Activated T-cell treated with anti-CD3 and anti-CD28 coated beads for 48 hours (primary cell): ENCODE data around the gene PAPPA2.
"Not testable (repeated sequence)": the region's sequence is repeated elsewhere in the genome, so short reads cannot be mapped to it uniquely, and the experiment has no call there.

Experiments used
- DNase-seq: peaks from one replicate; pipeline ENCODE4 v3.0.0-alpha.2; 2020; ENCODE audit warnings: low read depth

The PAPPA2 gene

DNA sequence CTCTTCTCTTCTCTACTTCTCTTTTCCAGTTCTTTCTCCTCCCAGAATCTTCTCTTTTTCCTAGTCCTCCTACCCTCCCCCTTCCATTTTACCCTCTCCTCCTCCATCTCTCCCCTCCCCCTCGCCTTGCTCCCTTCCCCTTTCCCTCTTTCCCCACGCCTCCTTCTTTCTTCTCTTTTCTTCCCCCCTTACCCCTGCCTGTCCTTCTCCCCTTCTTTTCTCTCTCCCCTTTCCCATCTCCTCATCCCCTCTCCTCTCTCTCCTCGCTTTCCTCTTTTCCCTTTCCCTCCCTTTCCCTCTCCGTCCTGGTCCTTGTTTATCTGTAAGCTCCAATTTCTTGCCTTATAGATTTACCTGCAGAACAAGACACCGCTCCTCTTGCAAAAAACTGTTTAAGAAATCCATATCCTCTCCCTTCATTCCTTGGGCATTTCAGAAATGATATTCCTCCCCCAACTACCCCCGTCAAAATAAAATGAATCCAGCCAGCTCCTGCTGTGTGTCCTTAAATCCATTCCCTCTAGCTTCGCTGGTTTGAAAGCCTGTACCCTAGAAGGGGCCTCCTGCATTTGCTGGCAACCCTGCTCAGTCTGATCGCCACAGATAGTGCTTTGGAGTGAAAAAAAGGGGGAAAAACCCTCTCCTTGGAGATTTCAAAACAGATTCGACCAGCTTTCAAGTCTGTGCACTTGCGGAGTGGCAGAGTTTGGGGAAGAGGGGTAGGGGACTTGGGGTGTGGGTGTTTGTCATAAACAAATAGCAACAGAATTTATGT is 89.4 kb downstream of the PAPPA2 start:
- DNase-seq = no peak

DNA sequence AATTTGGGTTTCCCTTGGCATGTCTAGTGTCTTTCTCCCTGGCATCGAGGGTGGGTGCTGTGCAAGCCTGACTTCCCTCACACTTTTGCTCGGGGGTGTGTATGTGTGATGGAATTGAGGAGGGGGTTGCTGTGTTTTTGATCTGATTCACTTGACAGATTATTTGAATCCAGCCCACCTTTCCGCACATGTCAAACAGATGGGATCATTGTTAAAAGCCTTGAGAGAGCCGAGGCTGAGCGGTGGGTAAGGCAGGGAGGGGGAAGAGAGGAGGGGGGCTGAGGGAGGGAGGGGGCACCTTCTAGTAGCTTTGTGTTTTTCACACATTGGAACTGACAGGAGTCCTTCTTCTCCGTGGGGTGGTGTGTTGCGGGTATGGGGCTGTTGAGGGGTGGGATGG is 90.0 kb downstream of the PAPPA2 start:
- no peak for DNase-seq

DNA sequence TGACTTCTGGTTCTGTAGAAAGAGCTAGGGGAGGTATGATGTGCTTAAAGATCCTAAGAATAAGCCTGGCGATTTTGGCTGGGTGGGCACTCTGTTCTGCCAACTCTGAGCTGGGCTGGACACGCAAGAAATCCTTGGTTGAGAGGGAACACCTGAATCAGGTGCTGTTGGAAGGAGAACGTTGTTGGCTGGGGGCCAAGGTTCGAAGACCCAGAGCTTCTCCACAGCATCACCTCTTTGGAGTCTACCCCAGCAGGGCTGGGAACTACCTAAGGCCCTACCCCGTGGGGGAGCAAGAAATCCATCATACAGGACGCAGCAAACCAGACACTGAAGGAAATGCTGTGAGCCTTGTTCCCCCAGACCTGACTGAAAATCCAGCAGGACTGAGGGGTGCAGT is 93.3 kb downstream of the PAPPA2 start:
- DNase-seq = no peak

DNA sequence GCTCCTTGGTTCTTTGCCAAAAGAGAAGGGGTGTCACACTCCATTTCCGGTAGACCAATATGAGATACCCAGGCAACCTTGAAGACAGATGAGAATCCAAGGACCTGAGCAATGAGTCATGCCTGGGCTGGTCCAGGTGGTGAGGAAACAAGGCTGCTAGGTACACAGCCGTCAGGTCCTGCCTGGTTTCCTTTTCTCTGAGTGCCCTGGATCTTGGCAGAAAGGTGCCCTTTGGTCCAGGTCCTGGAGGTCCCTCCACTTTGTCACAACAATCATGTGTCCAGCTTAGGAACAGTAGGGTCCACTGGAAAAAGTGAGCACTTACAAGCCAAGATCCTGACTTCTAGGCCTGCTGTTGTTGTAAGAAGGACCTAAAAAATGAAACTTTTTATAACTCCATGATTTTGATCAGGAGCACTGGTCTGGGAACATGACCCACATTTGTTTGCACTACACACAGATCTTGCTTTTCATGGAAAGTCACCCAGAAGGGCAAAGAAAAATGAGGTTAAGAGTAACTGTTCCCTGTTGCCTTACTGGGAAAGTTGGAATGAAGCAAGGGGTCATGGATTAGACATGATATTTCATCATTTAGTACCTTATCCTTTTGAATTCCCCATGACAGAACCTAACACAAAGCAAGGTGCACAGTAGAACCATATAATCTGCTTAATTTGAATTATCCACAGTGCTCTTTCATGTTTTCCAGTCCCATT is 94.7 kb downstream of the PAPPA2 start:
- no peak for DNase-seq

DNA sequence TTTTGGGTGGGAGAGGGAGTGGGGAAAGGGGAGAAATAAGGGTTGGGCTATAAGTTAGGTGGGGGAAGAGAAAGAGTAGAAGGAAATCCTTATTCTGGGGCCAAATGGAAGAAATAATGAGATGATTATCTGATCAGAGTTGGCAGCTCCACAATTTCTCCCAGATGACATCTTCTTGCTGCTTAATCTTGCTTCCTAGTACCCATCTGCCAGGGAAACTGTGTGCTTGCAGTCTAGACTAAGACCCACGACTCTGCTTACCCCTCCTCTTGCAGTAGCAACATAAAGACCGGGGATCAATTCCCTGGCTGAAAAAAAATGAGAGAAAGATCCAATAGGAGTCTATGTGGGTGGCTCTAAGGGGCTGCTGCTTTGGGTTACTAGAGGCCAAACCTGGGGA is 95.6 kb downstream of the PAPPA2 start:
- DNase-seq = no peak

DNA sequence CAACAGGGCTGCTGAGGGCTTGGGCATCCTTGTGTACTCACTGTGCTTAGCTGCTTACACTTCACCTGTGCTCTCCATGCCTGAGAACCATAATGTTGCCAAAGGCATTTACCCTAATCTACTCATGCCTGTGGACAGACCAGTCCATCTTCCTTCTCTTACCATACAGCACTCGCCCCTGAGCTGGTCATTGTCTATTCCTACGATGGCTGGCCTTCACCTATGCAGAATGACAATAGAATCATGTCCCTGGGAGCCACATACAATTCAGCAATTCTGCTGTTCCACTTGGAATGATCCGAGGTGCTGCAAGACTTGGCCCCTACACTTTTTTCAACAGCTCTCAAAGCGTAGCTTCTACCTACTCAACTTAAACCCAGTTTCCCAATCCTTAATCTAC is 96.5 kb downstream of the PAPPA2 start:
- no peak for DNase-seq

DNA sequence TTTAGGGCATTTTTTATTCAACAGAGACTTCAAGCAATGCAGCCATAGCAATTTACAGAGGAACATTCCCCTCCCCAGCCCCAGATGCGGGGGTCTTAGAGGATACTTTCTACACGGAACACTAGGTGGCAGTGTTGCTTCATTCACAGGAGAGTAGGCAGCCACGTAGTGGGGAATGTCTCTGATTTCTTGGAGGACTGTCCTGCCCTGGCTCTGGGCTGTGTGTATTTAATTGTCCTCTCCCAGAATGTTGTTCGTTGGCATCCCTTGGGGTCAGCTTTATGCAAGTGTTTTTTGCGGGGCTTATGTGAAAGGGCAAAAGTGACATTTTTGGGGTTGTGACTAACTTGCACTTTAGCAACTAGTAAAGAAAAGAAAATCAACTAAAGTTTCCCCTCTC is 96.9 kb downstream of the PAPPA2 start:
- DNase-seq = peak; percentile 7

DNA sequence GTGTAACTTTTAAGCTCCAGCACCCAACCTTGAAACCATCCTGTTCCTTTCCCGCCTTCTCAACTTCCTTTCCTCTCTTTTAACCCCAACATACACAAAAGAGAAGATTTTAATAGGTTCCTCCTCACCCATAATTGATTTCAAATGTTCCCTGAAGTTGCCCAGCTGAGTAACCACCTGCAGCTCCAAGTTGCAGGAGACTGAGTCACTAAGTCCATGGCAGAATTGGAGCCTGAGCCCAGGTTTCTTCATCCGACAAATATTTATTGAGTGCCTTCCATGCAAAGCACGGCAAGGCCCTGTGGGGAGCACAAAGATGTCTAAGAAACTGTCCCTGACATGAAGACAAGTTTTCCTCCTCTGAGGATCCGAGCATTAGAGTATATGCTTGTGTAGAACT is 97.7 kb downstream of the PAPPA2 start:
- no peak for DNase-seq

DNA sequence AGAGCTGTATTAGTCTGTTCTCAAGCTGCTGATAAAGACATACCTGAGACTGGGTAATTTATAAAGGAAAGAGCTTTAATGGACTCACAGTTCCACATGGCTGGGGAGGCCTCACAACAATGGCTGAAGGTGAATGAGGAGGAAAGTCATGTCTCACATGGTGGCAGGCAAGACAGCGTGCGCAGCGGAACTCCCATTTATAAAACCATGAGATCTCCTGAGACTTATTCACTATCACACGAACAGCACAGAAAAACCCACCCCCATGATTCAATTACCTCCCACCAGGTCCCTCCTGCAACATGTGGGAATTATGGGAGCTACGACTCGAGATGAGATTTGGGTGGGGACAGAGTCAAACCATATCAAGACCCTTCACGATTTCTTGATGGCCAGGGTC is 98.8 kb downstream of the PAPPA2 start:
- not testable (repeated sequence) for DNase-seq

DNA sequence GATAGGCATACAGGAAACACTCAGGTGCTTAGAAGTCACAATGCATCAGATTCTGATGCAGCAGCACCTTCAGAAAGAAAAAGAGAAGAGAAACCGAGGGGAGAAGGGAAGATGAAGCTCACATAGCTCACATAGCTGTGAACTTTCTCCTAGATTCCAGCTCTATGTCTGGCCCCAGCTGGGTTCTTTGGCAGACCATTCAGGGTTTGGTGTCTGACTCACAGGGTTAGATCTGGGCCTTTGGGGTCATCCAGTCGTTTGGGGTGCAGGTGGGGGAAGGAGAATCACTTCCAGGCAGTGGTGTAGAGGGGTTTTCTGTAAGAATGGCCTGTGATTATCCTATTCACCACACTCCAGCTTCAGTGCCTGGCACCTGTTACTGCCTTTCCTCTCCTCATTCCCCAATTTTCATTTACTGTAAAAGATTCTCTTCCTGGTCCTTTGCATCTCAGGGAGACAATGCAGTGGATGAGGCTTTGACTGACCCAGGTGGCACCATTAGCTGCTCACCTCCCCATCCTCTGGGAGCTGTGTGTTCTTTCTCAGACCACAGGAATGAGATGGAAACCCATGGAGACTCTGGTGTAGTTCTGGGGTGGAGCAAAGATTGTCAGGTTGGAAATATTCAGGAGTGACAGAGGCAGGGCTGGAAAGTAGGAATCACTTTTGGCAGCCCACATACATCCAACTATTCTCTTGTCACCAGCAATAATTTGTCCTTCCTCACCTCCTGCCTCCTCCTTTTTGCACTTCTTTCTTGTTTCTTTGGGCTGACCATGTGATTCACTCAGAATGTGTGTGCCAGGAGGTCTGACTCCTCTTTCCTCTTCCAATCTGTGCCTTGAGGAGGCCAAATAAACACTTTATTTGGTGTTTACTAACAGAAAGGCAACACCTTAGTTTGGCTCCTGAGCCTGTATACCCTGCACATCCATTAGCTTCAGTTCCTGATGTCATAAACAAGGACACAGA is 103.3 kb downstream of the PAPPA2 start:
- no peak for DNase-seq

DNA sequence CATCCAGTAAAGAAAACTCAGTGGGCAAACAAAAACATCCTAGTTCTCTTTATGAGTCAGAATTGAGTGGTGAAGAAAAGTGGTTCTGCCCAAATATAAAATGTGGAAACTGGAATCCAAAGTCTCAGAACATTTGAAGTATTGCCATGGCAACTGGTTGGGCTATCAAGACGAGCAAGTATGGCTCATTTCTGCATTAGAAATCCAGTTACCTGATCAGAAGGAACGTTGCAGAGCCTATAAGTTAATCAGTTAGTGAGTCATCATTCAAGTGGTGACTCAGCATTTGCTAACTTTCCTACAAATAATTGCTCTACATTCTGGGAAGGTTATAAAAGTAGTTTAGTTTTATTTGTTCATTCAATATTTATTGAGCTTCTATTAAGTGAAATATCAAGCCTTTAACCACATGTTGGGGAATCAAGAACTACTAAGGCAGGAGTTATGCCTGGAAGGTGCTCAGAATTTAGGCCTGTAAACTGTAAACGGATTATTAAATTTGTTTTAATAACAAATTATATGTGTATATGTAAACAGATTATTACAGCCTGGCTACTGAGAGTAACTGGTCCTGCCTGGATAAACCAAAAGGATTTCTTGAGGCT is 104.3 kb downstream of the PAPPA2 start:
- DNase-seq = no peak

DNA sequence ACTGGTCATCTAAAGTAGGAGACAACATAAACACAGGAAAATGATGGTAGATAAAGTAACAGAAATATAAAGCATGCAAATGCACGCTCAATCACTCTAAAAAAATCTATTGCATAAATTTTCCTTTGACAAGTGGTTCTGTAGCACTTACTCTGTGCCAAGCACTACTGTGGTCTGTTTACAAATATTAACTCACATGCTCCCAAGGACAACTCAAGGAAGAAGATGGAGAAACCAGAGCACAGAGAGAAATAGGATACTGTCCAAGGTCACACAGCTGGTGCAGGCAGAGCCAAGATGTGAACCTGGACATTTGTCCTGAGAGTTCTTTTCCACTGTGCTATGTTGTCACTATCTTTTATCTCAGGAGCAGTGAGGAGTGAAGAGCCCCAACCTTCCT is 105.2 kb downstream of the PAPPA2 start:
- no peak for DNase-seq

DNA sequence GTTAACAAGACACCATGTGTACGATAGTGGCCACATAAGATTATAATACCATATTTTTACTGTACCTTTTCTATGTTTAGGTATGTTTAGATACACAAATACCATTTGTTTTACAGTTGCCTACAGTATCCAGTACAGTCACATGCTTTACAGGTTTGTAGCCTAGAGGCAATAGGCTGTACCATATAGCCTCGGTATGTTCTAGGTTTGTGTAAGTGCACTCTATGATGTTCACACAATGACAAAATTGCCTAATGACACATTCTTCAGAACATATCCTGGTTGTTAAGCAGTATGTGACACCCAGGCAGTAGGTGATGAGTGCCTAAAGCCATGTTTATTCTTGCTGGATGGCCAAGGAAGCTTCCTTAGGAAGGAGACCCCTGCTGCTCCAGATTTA is 111.8 kb downstream of the PAPPA2 start:
- no peak for DNase-seq

DNA sequence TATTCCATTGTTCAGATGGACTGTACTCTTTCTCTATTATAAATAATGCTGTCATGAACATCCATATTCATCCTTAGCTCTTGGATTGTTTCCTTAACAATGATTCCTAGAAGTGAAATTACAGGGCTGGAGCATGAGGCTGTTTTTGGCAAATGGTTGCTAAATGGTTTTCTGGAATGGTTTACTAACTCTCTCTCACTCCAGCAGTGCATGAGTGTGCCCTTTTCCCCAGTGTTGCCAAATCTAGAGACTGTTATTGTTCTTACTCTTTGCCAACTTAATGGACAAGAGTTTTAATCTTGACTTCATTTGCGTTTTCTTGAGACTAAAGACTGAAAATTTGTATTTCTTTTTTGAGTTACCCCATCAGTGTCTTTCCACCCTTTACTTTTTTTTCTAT is 113.0 kb downstream of the PAPPA2 start:
- DNase-seq = no peak

DNA sequence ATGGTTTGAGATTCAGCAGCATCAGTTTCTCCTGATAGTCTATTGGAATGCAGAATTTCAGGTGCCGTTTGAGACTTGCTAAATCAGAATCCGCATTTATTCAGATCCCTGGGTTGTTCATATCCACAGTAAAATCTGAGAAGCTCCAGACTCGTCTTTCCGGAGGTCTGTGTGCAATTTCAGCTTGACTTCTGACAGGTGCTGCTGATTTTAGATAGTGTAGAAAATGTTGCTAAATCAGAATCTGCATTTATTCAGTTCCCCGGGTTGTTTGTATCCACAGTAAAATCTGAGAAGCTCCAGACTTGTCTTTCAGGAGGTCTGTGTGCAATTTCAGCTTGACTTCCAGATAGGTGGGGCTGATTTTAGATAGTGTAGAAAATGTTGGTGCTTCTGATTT is 113.7 kb downstream of the PAPPA2 start:
- no peak for DNase-seq

DNA sequence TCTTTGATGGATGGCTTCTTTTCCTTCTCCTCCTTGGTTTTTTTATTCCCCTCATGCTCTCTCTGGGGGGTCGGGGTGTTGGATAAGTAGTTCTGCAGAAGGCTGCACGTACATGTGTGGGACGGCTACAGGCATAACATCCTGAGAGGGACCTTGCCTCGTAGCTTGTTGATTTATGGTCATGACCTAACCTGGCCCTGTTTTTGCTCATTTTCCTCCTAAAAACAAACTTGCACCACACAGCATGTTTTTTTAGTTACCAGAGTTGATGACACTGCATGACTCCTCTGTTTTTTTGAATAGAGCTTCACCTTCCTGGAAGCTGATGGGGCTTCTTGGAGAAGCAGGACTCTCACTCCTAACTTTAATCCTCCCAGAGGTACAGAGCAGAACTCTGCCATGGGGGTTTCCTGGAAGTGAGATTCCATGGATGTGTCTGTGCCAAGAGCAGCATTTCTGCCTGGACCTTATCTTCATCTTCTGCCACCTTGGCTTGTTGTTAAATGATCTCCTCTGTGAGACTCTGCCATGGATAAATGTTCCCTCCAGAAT is 114.7 kb downstream of the PAPPA2 start:
- DNase-seq = no peak

DNA sequence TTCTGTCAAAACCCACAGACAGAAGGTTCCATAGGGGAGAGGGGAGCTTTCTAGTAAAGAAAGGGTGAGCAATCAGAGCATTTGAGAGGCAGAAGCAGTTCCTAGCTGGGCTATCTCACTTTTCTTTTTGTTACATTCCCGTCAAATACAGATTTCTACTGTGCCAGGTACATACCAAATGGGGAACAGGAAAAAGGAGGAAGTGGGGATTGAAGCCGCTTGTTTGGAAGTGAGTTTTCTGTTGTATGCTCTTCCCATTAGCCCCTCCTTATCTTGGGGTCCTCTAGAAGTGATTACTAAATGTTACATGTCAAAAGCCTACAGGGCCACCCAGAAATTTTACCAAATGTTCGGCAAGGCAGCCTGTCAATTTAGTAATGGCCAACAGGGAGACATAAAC is 116.1 kb downstream of the PAPPA2 start:
- DNase-seq = no peak

DNA sequence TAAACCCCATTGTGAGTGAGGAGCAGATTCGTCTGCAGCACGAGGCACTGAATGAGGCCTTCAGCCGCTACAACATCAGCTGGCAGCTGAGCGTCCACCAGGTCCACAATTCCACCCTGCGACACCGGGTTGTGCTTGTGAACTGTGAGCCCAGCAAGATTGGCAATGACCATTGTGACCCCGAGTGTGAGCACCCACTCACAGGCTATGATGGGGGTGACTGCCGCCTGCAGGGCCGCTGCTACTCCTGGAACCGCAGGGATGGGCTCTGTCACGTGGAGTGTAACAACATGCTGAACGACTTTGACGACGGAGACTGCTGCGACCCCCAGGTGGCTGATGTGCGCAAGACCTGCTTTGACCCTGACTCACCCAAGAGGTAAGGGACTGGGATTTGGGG is 132.2 kb downstream of the PAPPA2 start:
- no peak for DNase-seq

DNA sequence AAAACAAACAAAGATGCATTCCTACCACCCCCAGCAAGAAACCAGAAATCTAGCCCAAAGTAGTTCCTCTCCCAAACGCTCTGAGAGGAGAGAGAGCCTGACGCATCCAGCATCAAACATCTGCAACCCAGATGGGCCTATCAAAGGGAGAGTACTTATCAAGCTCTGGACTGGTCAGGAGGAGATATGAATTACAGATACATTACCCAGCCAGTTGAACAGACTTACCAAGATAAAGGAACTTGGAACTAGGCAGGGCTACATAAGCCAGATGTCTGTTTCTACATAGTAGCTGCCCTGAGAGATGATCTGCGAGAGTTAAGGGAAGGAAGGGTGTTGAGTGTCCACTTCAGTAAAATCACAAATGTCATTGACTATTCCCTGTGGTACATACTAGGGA is 138.4 kb downstream of the PAPPA2 start:
- DNase-seq = no peak

DNA sequence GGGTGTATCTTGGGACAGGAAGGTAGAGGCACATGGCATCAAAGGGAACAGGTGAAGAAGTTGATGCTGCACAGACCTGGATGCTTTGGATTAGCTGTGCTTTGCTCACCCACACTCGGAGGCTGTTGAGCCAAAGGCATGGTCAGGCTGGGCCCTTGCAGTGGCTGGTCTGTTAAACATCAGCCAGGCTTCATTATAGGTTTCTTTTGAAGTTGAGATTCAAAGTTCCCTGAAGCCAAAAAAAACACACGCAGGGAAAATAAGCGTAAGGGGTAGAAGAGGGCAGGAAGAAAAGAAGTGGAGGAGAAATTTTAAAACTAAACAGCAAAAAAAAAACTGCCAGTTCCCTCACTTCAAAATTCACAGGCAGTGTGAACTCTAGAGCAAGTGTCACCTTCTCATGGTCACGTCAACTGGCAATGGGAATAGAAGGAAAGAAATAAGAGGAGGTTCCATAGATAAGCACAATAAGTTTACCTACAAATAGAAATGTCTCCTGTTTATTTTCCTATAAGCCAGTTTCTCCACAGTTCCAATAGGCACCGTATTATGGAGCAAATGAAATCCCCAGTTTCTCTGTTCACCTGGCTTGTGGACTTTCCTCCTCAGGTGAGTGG is 139.5 kb downstream of the PAPPA2 start:
- no peak for DNase-seq

DNA sequence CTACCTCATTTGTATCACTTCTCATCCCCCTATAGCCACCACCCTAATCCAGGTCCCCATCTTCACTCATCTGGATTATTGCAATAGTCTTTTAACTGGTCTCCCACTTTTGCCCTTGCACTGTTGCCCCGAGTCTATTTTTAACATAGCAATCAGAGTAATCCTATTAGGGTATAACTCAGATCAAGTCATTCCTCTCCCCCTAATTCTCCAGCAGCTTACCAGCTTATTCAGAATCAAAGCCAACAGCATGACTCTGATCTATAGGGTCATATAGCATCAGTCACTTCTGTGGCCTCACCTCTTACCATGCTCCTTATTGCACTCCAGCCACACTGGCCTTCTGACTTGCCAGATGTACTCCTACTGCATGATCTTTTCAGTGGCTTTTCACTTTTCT is 140.7 kb downstream of the PAPPA2 start:
- DNase-seq = no peak

DNA sequence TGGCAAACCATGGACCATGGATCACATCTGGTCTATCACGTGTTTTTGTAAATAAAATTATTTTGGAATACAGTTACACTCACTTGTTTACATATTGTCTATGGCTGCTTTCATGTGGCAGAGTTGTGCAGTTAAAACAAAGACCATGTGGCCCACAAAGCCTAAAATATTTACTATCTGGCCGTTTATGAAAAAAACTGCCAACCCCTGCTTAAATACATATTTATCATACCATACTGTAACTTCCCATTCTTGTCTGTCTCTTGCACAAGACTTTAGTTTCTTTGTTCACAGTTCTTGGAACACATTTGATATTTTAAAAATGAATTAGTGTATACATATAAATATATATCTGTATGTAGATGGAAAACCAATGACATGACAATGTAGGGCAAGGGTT is 141.5 kb downstream of the PAPPA2 start:
- no peak for DNase-seq
